Prostate gland (tissue), 2 donors: ENCODE results near the gene CCDC102B. TPM values are rescaled to one million over a fixed set of nuclear protein-coding genes. Genes with fewer than 3 reads are reported as not detected.

Source experiments
- DNase-seq: peaks from one replicate; pipeline ENCODE4 v3.0.0-alpha.2; 2019; ENCODE audit warnings: low spot score
- H3K27ac ChIP-seq, 2 donors: fragments of 200-600 bp; sonication (generic); 2 replicates each; pipeline ENCODE4 v1.5.1; 2017 to 2019
- H3K27me3 ChIP-seq: fragments of 200-600 bp; sonication (generic); replicated peaks from 2 replicates; pipeline ENCODE4 v1.5.1; 2019; ENCODE audit not compliant: insufficient read depth
- H3K36me3 ChIP-seq, 2 donors: fragments of 200-600 bp; sonication (generic); 1 replicate in 1 of 2; 2 replicates in 1 of 2; pipeline versions ENCODE4 v1.5.1 to v1.8.1; 2017 to 2019
- H3K4me1 ChIP-seq: fragments of 200-600 bp; sonication (generic); replicated peaks from 2 replicates; pipeline ENCODE4 v1.5.1; 2019
- H3K4me3 ChIP-seq, 2 donors: fragments of 200-600 bp; sonication (generic); 2 replicates each; pipeline ENCODE4 v1.5.1; 2017 to 2019
- H3K9me3 ChIP-seq: fragments of 200-600 bp; sonication (generic); 2 replicates; pipeline ENCODE4 v1.5.1; 2017
- POLR2A ChIP-seq: fragments of 450-650 bp; IDR thresholded peaks from one replicate; pipeline ENCODE4 v1.6.1; 2016; ENCODE audit warnings: antibody characterized with exemption, mild to moderate bottlenecking
- POLR2AphosphoS5 ChIP-seq: sonication (generic); formaldehyde crosslinking; IDR thresholded peaks from one replicate; pipeline ENCODE4 v1.6.1; 2017; ENCODE audit warnings: antibody characterized with exemption
- WGBS: methylation state at CpG from one replicate; pipeline ENCODE4 v1.1.5; 2018; 5-methylcytosine and 5-hydroxymethylcytosine counted together
- intact Hi-C: fragments of 100-400 bp; cut with DNase I; formaldehyde crosslinking; loops from one replicate; pipeline ENCODE4 v1.14.2; 2022
- total RNA-seq, 2 donors: library from RNA; depleted of rRNA; stranded (reverse); fragments of >200 nt; gene quantifications; one replicate each; pipeline ENCODE4 v1.1.0, GENCODE V29; 2016
- TF ChIP-seq, protein P1 (sequence below), 4 experiments: fragments of 200-600 bp in 2 of 4; fragments of 450-650 bp in 2 of 4; sonication (generic) in 2 of 4; IDR thresholded peaks; 1 replicate in 3 of 4; 2 replicates in 1 of 4; pipeline ENCODE4 v1.5.1; 2016 to 2019; ENCODE audit warnings: antibody characterized with exemption in 4 of 4, mild to moderate bottlenecking in 2 of 4, moderate library complexity in 2 of 4

The CCDC102B gene
- total RNA-seq, 2 donors from 2014 or later, result 2.9 to 16.5 TPM

DNA sequence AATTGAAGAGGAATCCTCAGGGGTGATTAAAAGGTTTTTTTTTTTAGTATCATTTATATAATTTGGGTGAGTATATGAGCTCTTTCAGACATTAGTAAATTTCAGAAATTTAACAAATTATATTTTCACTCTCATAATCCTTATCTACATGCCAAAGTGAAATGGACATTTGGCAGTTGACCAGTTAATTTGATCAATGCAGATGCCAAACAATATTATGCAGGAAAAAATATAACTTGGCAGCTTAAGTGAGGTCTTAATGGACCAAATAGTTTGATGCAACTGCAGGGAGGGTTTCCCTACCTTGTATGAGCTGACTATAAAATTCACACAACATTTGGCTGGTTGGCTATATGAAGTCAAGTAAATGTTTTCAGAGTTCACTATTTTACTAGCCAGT, 185.2 kb downstream of the CCDC102B start:
- no peaks in the 10 kb centered on the region for H3K27me3 ChIP-seq
- H3K27ac ChIP-seq, result no peak overlapping the region
- H3K36me3 ChIP-seq, result no peaks in the 10 kb centered on the region
- DNase-seq, result no peak
- no peaks in the 10 kb centered on the region for H3K9me3 ChIP-seq
- H3K4me1 ChIP-seq, result no peaks in the 10 kb centered on the region
- TF ChIP-seq POLR2AphosphoS5, result no peak
- no peak for TF ChIP-seq POLR2A
- TF ChIP-seq, protein P1, sequence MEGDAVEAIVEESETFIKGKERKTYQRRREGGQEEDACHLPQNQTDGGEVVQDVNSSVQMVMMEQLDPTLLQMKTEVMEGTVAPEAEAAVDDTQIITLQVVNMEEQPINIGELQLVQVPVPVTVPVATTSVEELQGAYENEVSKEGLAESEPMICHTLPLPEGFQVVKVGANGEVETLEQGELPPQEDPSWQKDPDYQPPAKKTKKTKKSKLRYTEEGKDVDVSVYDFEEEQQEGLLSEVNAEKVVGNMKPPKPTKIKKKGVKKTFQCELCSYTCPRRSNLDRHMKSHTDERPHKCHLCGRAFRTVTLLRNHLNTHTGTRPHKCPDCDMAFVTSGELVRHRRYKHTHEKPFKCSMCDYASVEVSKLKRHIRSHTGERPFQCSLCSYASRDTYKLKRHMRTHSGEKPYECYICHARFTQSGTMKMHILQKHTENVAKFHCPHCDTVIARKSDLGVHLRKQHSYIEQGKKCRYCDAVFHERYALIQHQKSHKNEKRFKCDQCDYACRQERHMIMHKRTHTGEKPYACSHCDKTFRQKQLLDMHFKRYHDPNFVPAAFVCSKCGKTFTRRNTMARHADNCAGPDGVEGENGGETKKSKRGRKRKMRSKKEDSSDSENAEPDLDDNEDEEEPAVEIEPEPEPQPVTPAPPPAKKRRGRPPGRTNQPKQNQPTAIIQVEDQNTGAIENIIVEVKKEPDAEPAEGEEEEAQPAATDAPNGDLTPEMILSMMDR (IDR thresholded peaks at IDR 0.05), result no peak
- intact Hi-C loops, result no loop called here
- no peak overlapping the region for H3K4me3 ChIP-seq

GRCh38 chr18:68984342-68984741, 186.5 kb downstream of the CCDC102B start:
- H3K36me3 ChIP-seq, result no peaks in the 10 kb centered on the region
- intact Hi-C loops, result no loop called here
- 81% methylated on average over 2 of the region's 2 CpGs for WGBS
- H3K4me1 ChIP-seq, result no peaks in the 10 kb centered on the region
- no peak overlapping the region for H3K4me3 ChIP-seq
- H3K27me3 ChIP-seq, result no peaks in the 10 kb centered on the region
- no peaks in the 10 kb centered on the region for H3K9me3 ChIP-seq
- no peak overlapping the region for H3K27ac ChIP-seq
- TF ChIP-seq POLR2A (no peak), POLR2AphosphoS5 (no peak)
- TF ChIP-seq, protein P1 (IDR thresholded peaks at IDR 0.05), result no peak
- no peak for DNase-seq

DNA sequence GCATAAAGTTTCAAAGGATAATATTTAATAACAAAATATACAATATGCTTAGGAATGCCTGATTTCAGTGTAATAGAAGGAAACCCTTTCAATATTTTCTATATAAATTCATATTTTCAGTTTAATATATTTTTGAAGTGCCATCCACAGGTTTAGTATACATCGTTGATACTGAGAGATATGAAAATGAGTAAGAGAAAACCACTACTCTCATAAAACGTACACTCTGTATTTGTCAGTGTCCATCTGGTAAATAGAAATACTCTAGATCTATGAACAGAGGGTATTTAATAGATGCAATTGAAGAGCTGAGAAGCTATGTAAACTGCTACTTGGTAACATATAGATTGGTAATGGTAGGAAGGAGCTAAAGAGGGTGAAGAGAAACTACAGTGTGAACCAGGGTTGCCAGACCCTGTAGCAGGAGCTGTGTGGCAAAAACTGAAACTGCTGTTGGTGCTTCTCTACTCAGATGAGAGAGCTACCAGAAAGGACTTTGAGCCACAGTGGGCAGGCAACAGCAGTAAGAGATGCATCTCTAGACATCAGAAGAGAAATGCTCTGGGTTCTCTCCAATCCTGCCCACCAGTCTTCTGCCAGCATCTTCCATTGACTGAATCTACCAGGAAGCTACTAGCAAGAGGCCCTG, 187.4 kb downstream of the CCDC102B start:
- 79% methylated on average over 2 of the region's 2 CpGs for WGBS
- H3K36me3 ChIP-seq, result no peaks in the 10 kb centered on the region
- TF ChIP-seq POLR2A, result no peak
- TF ChIP-seq, protein P1 (IDR thresholded peaks at IDR 0.05), result no peak
- no peak for TF ChIP-seq POLR2AphosphoS5
- no peak overlapping the region for H3K27ac ChIP-seq
- no peaks in the 10 kb centered on the region for H3K9me3 ChIP-seq
- DNase-seq, result no peak
- H3K27me3 ChIP-seq, result no peaks in the 10 kb centered on the region
- no peaks in the 10 kb centered on the region for H3K4me1 ChIP-seq
- no peak overlapping the region for H3K4me3 ChIP-seq
- intact Hi-C loops, result no loop called here

- H3K4me3 ChIP-seq, result no peak overlapping the region
- no peaks in the 10 kb centered on the region for H3K36me3 ChIP-seq
- TF ChIP-seq, protein P1 (IDR thresholded peaks at IDR 0.05), result no peak
- no peak for TF ChIP-seq POLR2AphosphoS5
- no peak for TF ChIP-seq POLR2A
- intact Hi-C loops, result no loop called here
- H3K27me3 ChIP-seq, result no peaks in the 10 kb centered on the region
- H3K9me3 ChIP-seq, result no peaks in the 10 kb centered on the region
- DNase-seq, result no peak
- H3K4me1 ChIP-seq, result no peaks in the 10 kb centered on the region
- no peak overlapping the region for H3K27ac ChIP-seq
Observed at GRCh38 chr18:68991286-68991685, 193.4 kb downstream of the CCDC102B start.

DNA sequence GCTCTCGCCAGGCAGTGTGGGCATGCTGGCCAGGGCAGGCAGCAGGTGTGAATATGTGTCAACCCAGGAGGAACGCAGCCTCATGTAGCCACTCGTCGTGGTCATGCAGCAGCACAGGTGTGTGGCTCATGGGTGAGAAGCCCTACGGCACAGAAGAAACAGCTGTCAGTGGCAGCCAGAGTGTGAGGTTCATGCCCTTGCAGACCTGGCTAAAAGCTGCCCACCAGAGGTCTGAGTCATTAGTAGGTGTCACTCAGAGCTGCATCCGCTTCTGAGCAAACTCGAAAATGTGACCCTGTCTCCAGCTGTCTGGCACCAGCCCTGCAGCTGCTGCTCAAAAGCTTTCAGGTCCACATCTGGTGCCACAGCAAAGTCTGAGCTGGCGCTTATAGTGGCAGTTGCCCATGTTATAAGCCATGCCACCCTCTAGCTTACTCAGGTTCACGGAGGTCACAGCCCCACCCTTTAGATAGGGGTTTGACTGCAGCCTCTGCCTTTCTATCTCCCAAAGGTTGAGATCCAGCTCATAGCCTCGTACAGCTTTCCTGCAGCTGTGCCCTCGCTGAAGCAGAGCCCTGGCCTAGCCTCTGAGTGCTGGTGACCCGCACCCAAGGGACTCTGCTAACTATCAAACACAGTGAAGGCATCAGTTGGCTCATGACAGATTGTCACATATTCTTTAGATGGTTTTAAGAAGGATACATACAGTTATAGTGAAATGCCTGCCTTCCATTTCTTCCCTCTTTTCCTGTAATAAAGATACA, 195.0 kb downstream of the CCDC102B start:
- Histone ChIP-seq H3K27me3 (no peaks in the 10 kb centered on the region), H3K27ac (no peak overlapping the region), H3K36me3 (no peaks in the 10 kb centered on the region), H3K4me1 (no peaks in the 10 kb centered on the region), H3K4me3 (no peak overlapping the region), H3K9me3 (no peaks in the 10 kb centered on the region)
- WGBS, result 80% methylated on average over 12 of the region's 12 CpGs
- TF ChIP-seq POLR2A (no peak), POLR2AphosphoS5 (no peak)
- TF ChIP-seq, protein P1 (IDR thresholded peaks at IDR 0.05), result no peak
- intact Hi-C loops, result no loop called here
- no peak for DNase-seq
